HUES6 (cell line): ENCODE measurements around the gene PDE6A.
"Not testable (repeated sequence)": the region's sequence is repeated elsewhere in the genome, so short reads cannot be mapped to it uniquely, and the experiment has no call there.

Experiments
- H3K27ac ChIP-seq: 2 replicates; pipeline ENCODE4 v1.7.0; 2013; ENCODE audit warnings: low read depth, mild to moderate bottlenecking, low read length, inconsistent platforms
- H3K27me3 ChIP-seq: 2 replicates; pipeline ENCODE4 v1.6.1; 2013; ENCODE audit warnings: low read length; ENCODE audit not compliant: control insufficient read depth, insufficient read depth
- H3K36me3 ChIP-seq: 2 replicates; pipeline ENCODE4 v1.6.1; 2013; ENCODE audit warnings: low read length; ENCODE audit not compliant: control insufficient read depth, insufficient read depth
- H3K4me1 ChIP-seq: 2 replicates; pipeline ENCODE4 v1.6.1; 2013; ENCODE audit warnings: low read length; ENCODE audit not compliant: control insufficient read depth, insufficient read depth
- H3K4me3 ChIP-seq: 2 replicates; pipeline ENCODE4 v1.5.1; 2013; ENCODE audit warnings: low read depth, low read length
- H3K9ac ChIP-seq: one replicate; pipeline ENCODE4 v1.6.1; 2013; ENCODE audit warnings: mild to moderate bottlenecking, low read length
- H3K9me3 ChIP-seq: 2 replicates; pipeline ENCODE4 v1.6.1; 2013; ENCODE audit warnings: low read depth, low read length; ENCODE audit not compliant: control insufficient read depth, insufficient read depth

Gene PDE6A

DNA sequence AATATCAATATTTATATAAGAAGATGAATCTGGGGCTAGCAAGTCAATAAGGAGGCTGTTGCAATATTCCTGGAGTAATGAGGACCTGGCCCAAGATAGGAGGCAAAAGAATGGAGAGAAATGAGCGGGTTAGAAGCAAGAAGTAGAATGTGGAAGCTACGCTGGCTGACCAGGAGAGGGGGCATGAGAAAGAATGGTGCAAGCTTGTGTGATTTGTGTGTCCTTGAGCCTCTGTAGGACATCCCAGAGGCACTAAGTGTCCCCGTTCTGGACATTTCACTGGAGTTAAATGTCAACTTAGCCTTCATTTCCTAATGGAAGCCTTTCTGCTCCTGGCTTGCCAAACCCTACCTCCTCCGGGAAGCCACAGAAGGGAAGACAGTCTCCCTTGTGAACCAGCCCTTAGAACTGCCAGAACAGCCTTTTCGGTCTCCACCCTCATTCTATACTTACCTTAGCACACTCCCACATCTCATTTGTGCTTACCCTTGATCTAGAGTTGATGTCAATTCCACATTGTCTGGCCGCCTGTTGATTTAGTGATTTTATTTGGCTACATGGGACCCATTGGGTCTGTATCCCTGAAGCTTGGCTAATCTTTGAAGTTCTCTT, 6.7 kb upstream of the PDE6A start:
- H3K4me3 ChIP-seq = no peak overlapping the region
- no peak overlapping the region for H3K27ac ChIP-seq
- H3K36me3 ChIP-seq = no peaks in the 10 kb centered on the region
- no peak overlapping the region for H3K9ac ChIP-seq
- no peaks in the 10 kb centered on the region for H3K9me3 ChIP-seq
- no peaks in the 10 kb centered on the region for H3K4me1 ChIP-seq
- H3K27me3 ChIP-seq = no peaks in the 10 kb centered on the region; the same call in 1 of the 2 replicates

GRCh38 chr5:149948993-149949392, 4.4 kb upstream of the PDE6A start:
- Histone ChIP-seq H3K27me3 (no peaks in the 10 kb centered on the region; the same call in 1 of the 2 replicates), H3K4me1 (no peaks in the 10 kb centered on the region), H3K4me3 (no peak overlapping the region), H3K9ac (no peak overlapping the region), H3K36me3 (no peaks in the 10 kb centered on the region), H3K9me3 (no peaks in the 10 kb centered on the region), H3K27ac (no peak overlapping the region)

DNA sequence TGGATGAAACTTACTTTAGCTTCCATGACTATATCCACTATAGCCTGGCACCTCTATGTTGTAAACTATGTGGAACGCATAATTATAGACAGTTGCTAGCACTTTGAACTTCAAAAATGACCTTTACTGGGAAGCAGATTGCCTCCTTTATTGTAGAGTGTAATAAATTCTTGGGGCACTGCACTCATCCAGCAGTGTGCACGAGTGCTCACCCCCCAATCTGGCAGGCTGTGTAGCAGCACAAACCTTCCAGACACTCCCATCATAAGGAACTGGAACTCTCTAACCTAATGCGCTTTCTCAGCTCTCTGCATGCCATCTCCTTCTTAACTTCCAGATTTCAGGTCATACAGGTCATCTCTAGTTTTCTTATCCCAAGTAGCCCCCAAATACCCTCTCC, 1.5 kb upstream of the PDE6A start:
- no peaks in the 10 kb centered on the region for H3K9me3 ChIP-seq
- H3K36me3 ChIP-seq = no peaks in the 10 kb centered on the region
- no peaks in the 10 kb centered on the region; the same call in 1 of the 2 replicates for H3K4me1 ChIP-seq
- no peak overlapping the region for H3K27ac ChIP-seq
- H3K4me3 ChIP-seq = no peak overlapping the region
- H3K27me3 ChIP-seq = no peaks in the 10 kb centered on the region; the same call in 1 of the 2 replicates
- H3K9ac ChIP-seq = no peak overlapping the region

DNA sequence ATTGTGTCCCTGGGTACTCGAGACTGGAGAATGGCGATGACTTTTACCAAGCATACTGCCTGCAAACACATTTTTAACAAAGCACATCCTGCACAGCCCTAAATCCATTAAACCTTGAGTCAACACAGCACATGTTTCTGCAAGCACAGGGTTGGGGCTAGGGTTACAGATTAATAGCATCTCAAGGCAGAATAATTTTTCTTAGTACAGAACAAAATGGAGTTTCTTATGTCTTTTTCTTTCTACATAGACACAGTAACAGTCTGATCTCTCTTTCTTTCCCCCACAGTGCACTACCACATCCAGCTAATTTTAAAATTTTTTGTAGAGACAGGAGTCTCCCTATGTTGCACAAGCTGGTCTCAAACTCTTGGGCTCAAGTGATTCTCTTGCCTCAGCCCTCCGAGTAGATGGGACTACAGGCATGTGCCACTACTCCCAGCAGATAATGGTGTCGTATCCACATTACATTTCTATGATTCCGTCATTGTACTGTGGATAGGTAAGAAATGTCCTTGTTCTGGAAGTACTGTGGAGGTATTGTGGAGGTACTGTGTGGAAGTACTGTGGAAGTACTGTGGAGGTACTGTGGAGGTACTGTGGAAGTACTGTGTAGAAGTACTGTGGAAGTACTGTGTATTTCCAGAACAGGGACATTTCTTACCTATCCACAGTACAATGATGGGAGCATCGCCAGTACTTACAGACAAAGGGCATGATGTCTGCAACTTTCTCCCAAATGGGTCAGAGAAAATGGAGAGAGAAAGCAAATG, 1.2 kb downstream of the PDE6A start:
- H3K9me3 ChIP-seq, H3K27ac ChIP-seq, H3K9ac ChIP-seq, H3K4me3 ChIP-seq, H3K36me3 ChIP-seq, H3K27me3 ChIP-seq, H3K4me1 ChIP-seq: not testable (repeated sequence)

DNA sequence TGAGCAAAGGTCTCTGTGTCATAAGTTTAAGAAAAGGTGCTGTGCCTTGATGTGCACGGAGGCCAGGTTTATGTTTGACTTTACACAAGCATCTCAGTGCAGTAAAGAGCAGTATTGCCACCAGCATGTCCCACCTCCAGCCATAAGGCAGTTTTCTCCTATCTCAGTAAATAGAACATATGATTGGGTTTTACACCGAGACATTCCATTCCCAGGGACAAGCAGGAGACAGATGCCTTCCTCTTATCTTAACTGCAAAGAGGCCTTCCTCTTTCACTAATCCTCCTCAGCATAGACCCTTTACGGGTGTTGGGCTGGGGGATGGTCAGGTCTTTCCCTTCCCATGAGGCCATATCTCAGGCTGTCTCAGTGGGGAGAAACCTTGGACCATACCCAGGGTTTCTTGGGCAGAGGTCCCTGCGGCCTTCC, 1.8 kb downstream of the PDE6A start:
- not testable (repeated sequence) for H3K9me3 ChIP-seq, H3K4me3 ChIP-seq, H3K9ac ChIP-seq, H3K36me3 ChIP-seq, H3K27ac ChIP-seq, H3K27me3 ChIP-seq
- H3K4me1 ChIP-seq = peaks cover 12% of the 10 kb centered on the region; the same call in 1 of the 2 replicates

- Histone ChIP-seq H3K4me1 (peaks cover 12% of the 10 kb centered on the region; the same call in 1 of the 2 replicates), H3K4me3 (no peak overlapping the region), H3K9me3 (no peaks in the 10 kb centered on the region), H3K36me3 (no peaks in the 10 kb centered on the region), H3K9ac (no peak overlapping the region), H3K27ac (no peak overlapping the region), H3K27me3 (no peaks in the 10 kb centered on the region)
Observed at GRCh38 chr5:149942199-149942598, 2.4 kb downstream of the PDE6A start.

DNA sequence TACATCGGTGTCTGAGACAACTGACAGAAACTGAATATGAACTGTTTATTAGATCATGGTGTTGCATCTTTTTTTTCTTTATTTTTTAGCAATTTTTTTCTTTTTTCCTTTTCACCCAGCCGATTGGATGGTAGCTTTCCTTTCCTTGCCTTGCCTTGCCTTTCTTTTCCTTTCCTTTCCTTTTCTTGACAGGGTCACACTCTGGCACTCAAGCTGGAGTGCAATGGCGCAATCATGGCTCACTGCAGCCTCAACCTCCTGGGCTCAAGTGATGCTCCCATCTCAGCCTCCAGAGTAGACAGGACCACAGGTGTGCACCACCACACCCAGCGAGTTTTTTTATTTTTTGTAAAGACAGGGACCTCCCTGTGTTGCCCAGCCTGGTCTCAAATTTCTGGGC, 2.8 kb downstream of the PDE6A start:
- H3K9ac ChIP-seq = no peak overlapping the region
- no peak overlapping the region for H3K27ac ChIP-seq
- H3K4me3 ChIP-seq = no peak overlapping the region
- no peaks in the 10 kb centered on the region for H3K27me3 ChIP-seq
- H3K9me3 ChIP-seq = no peaks in the 10 kb centered on the region
- H3K36me3 ChIP-seq = no peaks in the 10 kb centered on the region
- peaks cover 12% of the 10 kb centered on the region; the same call in 1 of the 2 replicates for H3K4me1 ChIP-seq

- Histone ChIP-seq H3K36me3 (no peaks in the 10 kb centered on the region), H3K27ac (no peak overlapping the region), H3K9me3 (no peaks in the 10 kb centered on the region), H3K9ac (no peak overlapping the region), H3K27me3 (no peaks in the 10 kb centered on the region), H3K4me1 (peaks cover 12% of the 10 kb centered on the region; the same call in 1 of the 2 replicates), H3K4me3 (no peak overlapping the region)
Observed at GRCh38 chr5:149940941-149941644, 3.5 kb downstream of the PDE6A start.

DNA sequence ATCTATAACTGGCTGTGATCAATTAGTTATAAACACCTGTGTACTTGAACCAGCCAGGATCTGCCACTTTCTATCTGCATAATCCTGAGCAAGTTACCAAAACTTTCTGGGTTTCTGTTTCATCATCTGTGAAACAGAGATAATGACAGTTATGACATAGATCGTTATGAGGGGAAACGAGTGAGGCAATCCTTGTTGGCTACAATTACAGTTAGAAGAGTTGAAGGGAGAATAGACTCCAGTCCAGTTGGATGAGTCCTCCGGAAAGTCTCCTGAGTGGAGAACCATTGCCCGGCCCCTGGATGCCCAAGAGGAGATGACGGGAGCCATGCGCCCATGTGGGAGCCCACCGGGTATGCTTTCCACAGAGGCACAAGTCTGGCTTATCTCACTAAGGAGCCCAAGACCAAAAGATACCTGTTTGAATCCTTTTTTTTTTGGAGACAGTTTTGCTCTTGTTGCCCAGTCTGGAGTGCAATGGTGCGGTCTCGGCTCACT, 4.5 kb downstream of the PDE6A start:
- no peaks in the 10 kb centered on the region for H3K9me3 ChIP-seq
- no peak overlapping the region for H3K4me3 ChIP-seq
- no peak overlapping the region for H3K27ac ChIP-seq
- peaks cover 12% of the 10 kb centered on the region; the same call in 1 of the 2 replicates for H3K4me1 ChIP-seq
- no peaks in the 10 kb centered on the region for H3K27me3 ChIP-seq
- H3K9ac ChIP-seq = no peak overlapping the region
- no peaks in the 10 kb centered on the region for H3K36me3 ChIP-seq

DNA sequence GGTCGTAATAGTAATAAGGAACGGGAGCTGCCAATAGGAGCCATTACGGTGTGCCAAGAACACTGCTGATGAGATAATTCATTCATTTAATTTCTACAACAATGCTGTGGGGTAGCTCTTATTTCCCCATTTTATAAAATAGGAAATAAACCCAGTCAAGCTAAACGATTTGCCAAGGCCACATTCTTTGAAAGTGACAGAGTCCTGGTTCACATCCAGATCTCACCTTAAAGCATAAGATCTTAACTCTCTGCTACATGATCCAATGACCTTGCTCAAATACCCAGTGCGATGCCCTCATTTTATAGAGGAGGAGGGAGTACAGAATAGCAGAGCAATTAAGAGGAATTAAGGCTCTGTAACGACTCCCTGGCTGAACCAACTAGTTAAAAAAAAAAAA, 5.0 kb downstream of the PDE6A start:
- Histone ChIP-seq H3K4me3 (no peak overlapping the region), H3K9me3 (no peaks in the 10 kb centered on the region), H3K36me3 (no peaks in the 10 kb centered on the region), H3K27ac (no peak overlapping the region), H3K9ac (no peak overlapping the region), H3K4me1 (peaks cover 12% of the 10 kb centered on the region; the same call in 1 of the 2 replicates), H3K27me3 (no peaks in the 10 kb centered on the region)
